ENCODE measurements around the gene HAUS3. TPM values are rescaled to one million over a fixed set of nuclear protein-coding genes. Genes with fewer than 3 reads are reported as not detected.
A peak's percentile ranks its signal among the peaks of the same experiment; 100 is the strongest.

The HAUS3 gene
- total RNA-seq, 1 experiment from 2014 or later, result 18.0 TPM

- DNase-seq, result no peak
- Histone ChIP-seq H3K27ac (ENCODE audit: insufficient read length, low read depth, low read length) (no peak overlapping the region), H3T11ph (ENCODE audit: low read length) (no peak overlapping the region), H3K18ac (ENCODE audit: insufficient read length, low read depth, low read length) (no peak overlapping the region), H3K4me1 (ENCODE audit: insufficient read depth, low read length) (no peaks in the 10 kb centered on the region), H3K4me2 (ENCODE audit: insufficient read depth, insufficient read length, low read length) (no peak overlapping the region), H4K8ac (replicated peaks; ENCODE audit: insufficient read length, low read depth, low read length) (no peak overlapping the region), H2AK5ac (ENCODE audit: insufficient read length, low read length) (no peak overlapping the region), H2BK5ac (ENCODE audit: insufficient read length, low read length) (no peak overlapping the region), H2BK20ac (ENCODE audit: low read depth, low read length, poor library complexity, severe bottlenecking) (no peak overlapping the region), H3K14ac (ENCODE audit: insufficient read depth, low read length) (no peak overlapping the region), H3K9ac (ENCODE audit: extremely low read depth, insufficient read length, low read length) (no peak overlapping the region), H3K79me2 (ENCODE audit: insufficient read depth, low read length) (no peaks in the 10 kb centered on the region), H3K9me3 (ENCODE audit: control insufficient read depth, low read depth, low read length) (no peaks in the 10 kb centered on the region), H4K91ac (ENCODE audit: insufficient read length, low read depth, low read length) (no peak overlapping the region), H3K56ac (ENCODE audit: insufficient read length, low read depth, low read length) (no peak overlapping the region), H3K23me2 (ENCODE audit: insufficient read length, low read depth, low read length, poor library complexity, severe bottlenecking) (no peaks in the 10 kb centered on the region), H3K79me1 (ENCODE audit: insufficient read depth, low read depth, low read length, poor library complexity, severe bottlenecking) (no peaks in the 10 kb centered on the region), H3K27me3 (ENCODE audit: insufficient read depth, low read length) (no peaks in the 10 kb centered on the region), H4K20me1 (ENCODE audit: control insufficient read depth, insufficient read depth, insufficient read length) (no peaks in the 10 kb centered on the region), H4K5ac (ENCODE audit: insufficient read length, low read depth, low read length) (no peak overlapping the region), H2AFZ (ENCODE audit: low read length) (no peak overlapping the region), H2BK120ac (ENCODE audit: low read depth, low read length, poor library complexity, severe bottlenecking) (no peak overlapping the region), H2BK12ac (ENCODE audit: insufficient read length, low read depth, low read length) (no peak overlapping the region), H2BK15ac (ENCODE audit: low read depth, low read length) (no peak overlapping the region), H3K4ac (ENCODE audit: low read depth, low read length) (no peak overlapping the region), H3K23ac (ENCODE audit: insufficient read length, low read depth, low read length) (no peak overlapping the region)
- H3K27ac Mint-ChIP-seq, result peak overlapping the region in 1 of 3 experiments; percentile 30; a peak in 2 of 7 replicates
- H3K9me3 Mint-ChIP-seq, result no peaks in the 10 kb centered on the region
- no CpG with 5 or more reads among the region's 16 CpGs for WGBS (ENCODE audit: extremely low coverage, insufficient read length, low lambda C conversion rate)
- H3K27me3 Mint-ChIP-seq (ENCODE audit: low read depth), result no peaks in the 10 kb centered on the region
- H3K4me1 Mint-ChIP-seq, result no peaks in the 10 kb centered on the region
- TF ChIP-seq CTCF (conservative IDR thresholded peaks at IDR 0.05), result no peak
- peaks cover 5 to 18% (median 12%) of the 10 kb centered on the region in 3 experiments; a peak in 5 of 7 replicates for H3K36me3 Mint-ChIP-seq (ENCODE audit: insufficient read depth in 1 of 3, low read depth in 3 of 3)
- no peak overlapping the region; a peak in 2 of 5 replicates for H3K4me3 Mint-ChIP-seq
Measured at GRCh38 chr4:2251795-2252529, 10.0 kb upstream of the HAUS3 start.
